ENCODE measurements around the gene TRERF1.
"Not testable (repeated sequence)": the region's sequence is repeated elsewhere in the genome, so short reads cannot be mapped to it uniquely, and the experiment has no call there.

TRERF1 gene

DNA sequence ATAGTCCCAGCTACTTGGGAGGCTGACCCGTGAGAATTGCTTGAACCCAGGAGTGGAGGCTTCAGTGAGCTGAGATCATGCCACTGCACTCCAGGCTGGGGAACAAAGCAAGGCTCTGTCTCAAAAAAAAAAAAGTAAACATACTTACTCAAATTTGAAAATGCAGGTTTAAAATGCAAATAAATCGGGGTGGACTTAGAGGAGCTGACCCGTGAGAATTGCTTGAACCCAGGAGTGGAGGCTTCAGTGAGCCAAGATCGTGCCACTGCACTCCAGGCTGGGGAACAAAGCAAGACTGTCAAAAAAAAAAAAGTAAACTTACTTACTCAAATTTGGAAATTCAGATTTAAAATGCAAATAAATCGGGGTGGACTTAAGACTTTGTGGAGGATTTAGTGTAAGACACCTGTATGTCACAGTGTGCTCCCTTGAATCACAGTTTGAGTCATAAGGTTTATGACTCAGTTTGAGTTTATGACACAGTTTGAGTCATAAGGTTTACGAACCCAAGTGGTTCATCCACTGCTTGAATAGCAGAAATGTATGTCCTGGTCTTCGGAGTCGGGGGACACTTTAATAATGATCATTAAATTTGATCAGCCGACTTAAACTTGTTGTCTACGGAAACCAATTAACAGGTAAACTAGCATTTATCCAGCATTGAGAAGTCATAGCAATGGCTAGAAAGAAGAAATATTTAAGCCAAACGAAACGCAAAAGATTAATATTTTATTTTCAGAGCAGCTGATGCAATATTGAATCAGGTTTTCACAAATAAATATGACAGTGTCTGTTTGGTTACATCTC is 227.3 kb downstream of the TRERF1 start:
- no peak overlapping the region for H3K4me3 ChIP-seq (ENCODE audit: low read depth, low read length)
- DNase-seq (ENCODE audit: low read depth) = peak; percentile 85
- TF ChIP-seq, protein P1, sequence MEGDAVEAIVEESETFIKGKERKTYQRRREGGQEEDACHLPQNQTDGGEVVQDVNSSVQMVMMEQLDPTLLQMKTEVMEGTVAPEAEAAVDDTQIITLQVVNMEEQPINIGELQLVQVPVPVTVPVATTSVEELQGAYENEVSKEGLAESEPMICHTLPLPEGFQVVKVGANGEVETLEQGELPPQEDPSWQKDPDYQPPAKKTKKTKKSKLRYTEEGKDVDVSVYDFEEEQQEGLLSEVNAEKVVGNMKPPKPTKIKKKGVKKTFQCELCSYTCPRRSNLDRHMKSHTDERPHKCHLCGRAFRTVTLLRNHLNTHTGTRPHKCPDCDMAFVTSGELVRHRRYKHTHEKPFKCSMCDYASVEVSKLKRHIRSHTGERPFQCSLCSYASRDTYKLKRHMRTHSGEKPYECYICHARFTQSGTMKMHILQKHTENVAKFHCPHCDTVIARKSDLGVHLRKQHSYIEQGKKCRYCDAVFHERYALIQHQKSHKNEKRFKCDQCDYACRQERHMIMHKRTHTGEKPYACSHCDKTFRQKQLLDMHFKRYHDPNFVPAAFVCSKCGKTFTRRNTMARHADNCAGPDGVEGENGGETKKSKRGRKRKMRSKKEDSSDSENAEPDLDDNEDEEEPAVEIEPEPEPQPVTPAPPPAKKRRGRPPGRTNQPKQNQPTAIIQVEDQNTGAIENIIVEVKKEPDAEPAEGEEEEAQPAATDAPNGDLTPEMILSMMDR (conservative IDR thresholded peaks at IDR 0.05; ENCODE audit: low read depth, low read length) = no peak

DNA sequence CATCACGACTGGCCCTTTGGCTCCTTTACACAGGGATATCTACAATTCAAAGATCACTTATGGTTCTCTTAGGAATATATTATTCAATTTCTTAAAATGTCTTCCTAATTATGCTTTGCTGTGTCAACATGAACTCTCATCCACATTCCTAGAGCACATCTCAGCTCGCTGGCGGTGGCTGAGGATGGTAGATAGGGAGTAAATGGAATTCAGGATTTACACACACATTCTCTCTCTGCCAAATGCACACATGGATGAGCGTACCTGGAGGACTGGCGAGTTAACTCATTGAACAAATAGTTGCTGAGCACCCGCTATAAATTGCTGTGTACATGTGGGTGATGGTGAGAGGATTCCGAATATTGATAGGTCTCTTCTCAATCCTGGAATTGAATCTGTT is 229.3 kb downstream of the TRERF1 start:
- no peak overlapping the region for H3K4me3 ChIP-seq (ENCODE audit: low read depth, low read length)
- TF ChIP-seq, protein P1 (conservative IDR thresholded peaks at IDR 0.05; ENCODE audit: low read depth, low read length) = no peak
- DNase-seq (ENCODE audit: low read depth) = no peak

- no peak overlapping the region for H3K4me3 ChIP-seq (ENCODE audit: low read depth, low read length)
- no peak for DNase-seq (ENCODE audit: low read depth)
- TF ChIP-seq, protein P1 (conservative IDR thresholded peaks at IDR 0.05; ENCODE audit: low read depth, low read length) = no peak
Observed at GRCh38 chr6:42221546-42221945, 230.2 kb downstream of the TRERF1 start.

DNA sequence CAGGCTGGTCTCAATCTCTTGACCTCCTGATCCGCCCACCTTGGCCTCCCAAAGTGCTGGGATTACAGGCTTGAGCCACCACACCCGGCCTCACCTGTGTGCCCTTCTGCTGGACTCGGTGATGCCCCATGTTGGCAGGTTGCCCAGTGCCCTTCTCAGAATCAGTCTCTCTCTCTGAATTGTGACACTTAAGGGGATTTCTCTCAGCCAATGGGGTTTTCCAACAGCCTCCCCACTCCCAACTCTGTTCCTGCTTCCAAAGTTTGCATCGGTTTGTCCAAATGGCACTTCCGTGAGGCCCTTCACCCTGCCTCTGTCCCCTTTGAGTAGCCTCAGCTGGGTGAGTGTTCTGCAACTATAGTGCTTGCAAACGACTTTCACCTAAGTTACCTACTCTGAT is 230.9 kb downstream of the TRERF1 start:
- no peak for DNase-seq (ENCODE audit: low read depth)
- TF ChIP-seq, protein P1 (conservative IDR thresholded peaks at IDR 0.05; ENCODE audit: low read depth, low read length) = no peak
- H3K4me3 ChIP-seq (ENCODE audit: low read depth, low read length) = no peak overlapping the region

GRCh38 chr6:42217519-42218367 is 234.0 kb downstream of the TRERF1 start, which contains the start of gene MRPS10:
TSS of gene MRPS10 (minus strand) at chr6:42217861. CDS start at chr6:42217849, 12 bp downstream.
- TF ChIP-seq, protein P1 (conservative IDR thresholded peaks at IDR 0.05; ENCODE audit: low read depth, low read length) = no peak
- H3K4me3 ChIP-seq (ENCODE audit: low read depth, low read length) = peak within 1 kb of the TSS; percentile 93

DNA sequence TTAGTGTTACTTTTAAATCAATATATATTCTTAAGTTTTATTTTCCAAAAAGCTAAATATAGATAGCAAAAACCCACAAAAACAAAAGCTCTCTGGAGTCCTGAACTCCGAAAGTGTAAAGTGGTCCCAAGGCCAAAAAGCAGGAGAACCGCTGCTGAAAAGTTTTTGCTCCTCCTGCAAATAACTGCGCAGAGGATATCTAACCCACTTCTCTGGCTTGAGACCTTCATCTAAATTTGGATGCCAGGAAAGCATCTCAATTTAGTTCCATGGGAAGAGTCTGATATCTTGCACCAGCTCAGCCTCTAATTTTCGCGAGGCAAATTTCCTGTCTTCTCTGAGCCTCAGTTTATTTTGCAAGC is 234.6 kb downstream of the TRERF1 start:
- peak overlapping the region; percentile 93 for H3K4me3 ChIP-seq (ENCODE audit: low read depth, low read length)
- DNase-seq (ENCODE audit: low read depth) = no peak
- TF ChIP-seq, protein P1 (conservative IDR thresholded peaks at IDR 0.05; ENCODE audit: low read depth, low read length) = no peak

More at GRCh38 chr6:42217519-42218367, 234.0 kb downstream of the TRERF1 start, which contains the start of gene MRPS10:
- peak; percentile 97 for DNase-seq (ENCODE audit: low read depth)

- DNase-seq (ENCODE audit: low read depth); H3K4me3 ChIP-seq (ENCODE audit: low read depth, low read length): not testable (repeated sequence)
Observed at GRCh38 chr6:42216495-42216894, 235.2 kb downstream of the TRERF1 start.

Data from choroid plexus epithelial cell (primary cell).